Astrocyte (in vitro differentiated cells and primary cell): ENCODE data around the gene STPG3. TPM values are rescaled to one million over a fixed set of nuclear protein-coding genes. Genes with fewer than 3 reads are reported as not detected.

Experiments used
- DNase-seq: peaks from one replicate; pipeline ENCODE4 v3.0.0-alpha.2; 2010; ENCODE audit warnings: low read depth
- FAIRE-seq: peaks from 2 replicates; lab custom pipeline; 2011; peaks lifted over from hg19 to GRCh38; lab: Jason Lieb, UNC
- H2AFZ ChIP-seq: 2 replicates; pipeline ENCODE4 v1.6.0; 2012; ENCODE audit warnings: low read depth, low read length, inconsistent platforms
- H3K27ac ChIP-seq: 2 replicates; pipeline ENCODE4 v1.5.1; 2011; ENCODE audit warnings: low read depth, low read length, inconsistent platforms
- H3K27me3 ChIP-seq: 2 replicates; pipeline ENCODE4 v1.6.0; 2011; ENCODE audit warnings: low read length, inconsistent platforms; ENCODE audit not compliant: insufficient read depth
- H3K36me3 ChIP-seq: 2 replicates; pipeline ENCODE4 v1.5.1; 2011; ENCODE audit warnings: low read length, inconsistent platforms; ENCODE audit not compliant: insufficient read depth
- H3K4me1 ChIP-seq: 2 replicates; pipeline ENCODE4 v1.5.1; 2011; ENCODE audit warnings: low read length, inconsistent platforms; ENCODE audit not compliant: insufficient read depth
- H3K4me2 ChIP-seq: 2 replicates; pipeline ENCODE4 v1.6.0; 2012; ENCODE audit warnings: low read length, inconsistent platforms
- H3K4me3 ChIP-seq: 2 replicates; pipeline ENCODE4 v1.5.1; 2011; ENCODE audit warnings: low read depth, mild to moderate bottlenecking, low read length, inconsistent platforms; ENCODE audit not compliant: insufficient read depth
- H3K79me2 ChIP-seq: 2 replicates; pipeline ENCODE4 v1.6.0; 2012; ENCODE audit warnings: mild to moderate bottlenecking, low read length, inconsistent platforms; ENCODE audit not compliant: insufficient read depth
- H3K9ac ChIP-seq: 2 replicates; pipeline ENCODE4 v1.6.0; 2012; ENCODE audit warnings: mild to moderate bottlenecking, low read length, inconsistent platforms
- H3K9me3 ChIP-seq: 2 replicates; pipeline ENCODE4 v1.5.1; 2012; ENCODE audit warnings: low read depth, mild to moderate bottlenecking, low read length, inconsistent platforms; ENCODE audit not compliant: insufficient read depth
- H4K20me1 ChIP-seq: 2 replicates; pipeline ENCODE4 v1.6.0; 2012; ENCODE audit warnings: low read length, inconsistent platforms; ENCODE audit not compliant: insufficient read depth
- H3K27ac Mint-ChIP-seq: one replicate; pipeline ENCODE4 v1.8.0; 2021; ENCODE audit warnings: mild to moderate bottlenecking, mixed read lengths; ENCODE audit not compliant: unreplicated experiment
- H3K27me3 Mint-ChIP-seq: one replicate; pipeline ENCODE4 v1.8.0; 2021; ENCODE audit warnings: low read depth, mixed read lengths; ENCODE audit not compliant: unreplicated experiment
- H3K36me3 Mint-ChIP-seq: one replicate; pipeline ENCODE4 v1.8.0; 2021; ENCODE audit warnings: low read depth, mixed read lengths; ENCODE audit not compliant: unreplicated experiment
- H3K4me1 Mint-ChIP-seq: one replicate; pipeline ENCODE4 v1.8.0; 2021; ENCODE audit warnings: low read depth, mixed read lengths; ENCODE audit not compliant: unreplicated experiment
- H3K4me3 Mint-ChIP-seq: one replicate; pipeline ENCODE4 v1.8.0; 2021; ENCODE audit warnings: mild to moderate bottlenecking, moderate library complexity, mixed read lengths; ENCODE audit not compliant: unreplicated experiment
- H3K9me3 Mint-ChIP-seq: one replicate; pipeline ENCODE4 v1.8.0; 2021; ENCODE audit warnings: mild to moderate bottlenecking, mixed read lengths; ENCODE audit not compliant: unreplicated experiment
- CTCF ChIP-seq: IDR thresholded peaks from 2 replicates; pipeline ENCODE4 v1.5.1; 2011; ENCODE audit warnings: low read depth, mild to moderate bottlenecking, inconsistent platforms, low read length, moderate library complexity; ENCODE audit not compliant: insufficient read depth
- EZH2 ChIP-seq: IDR thresholded peaks from 2 replicates; pipeline ENCODE4 v1.6.1; 2012; ENCODE audit warnings: mild to moderate bottlenecking, low read length, inconsistent platforms; ENCODE audit not compliant: insufficient read depth
- total RNA-seq: library from RNA; stranded (reverse); gene quantifications from 2 replicates; pipeline ENCODE4 v1.2.1, GENCODE V29; 2021

STPG3 gene
- total RNA-seq, 1 donor from 2014 or later = not detected

- Histone ChIP-seq H3K27me3 (no peaks in the 10 kb centered on the region), H3K27ac (peak overlapping the region; percentile 50), H3K4me1 (peaks cover 22% of the 10 kb centered on the region), H3K36me3 (peaks cover 4% of the 10 kb centered on the region), H3K4me3 (peak overlapping the region; percentile 97), H3K4me2 (peak overlapping the region; percentile 99), H3K9me3 (no peaks in the 10 kb centered on the region), H2AFZ (peak overlapping the region; percentile 56), H3K79me2 (peaks cover 37% of the 10 kb centered on the region), H4K20me1 (peaks cover 23% of the 10 kb centered on the region), H3K9ac (peak overlapping the region; percentile 88)
- no peak overlapping the region for H3K27ac Mint-ChIP-seq
- H3K36me3 Mint-ChIP-seq = no peaks in the 10 kb centered on the region
- FAIRE-seq (no peak), DNase-seq (no peak)
- TF ChIP-seq EZH2 = no peak
- TF ChIP-seq CTCF = no peak
- H3K9me3 Mint-ChIP-seq = no peaks in the 10 kb centered on the region
- H3K4me3 Mint-ChIP-seq = peak overlapping the region; percentile 90
- H3K4me1 Mint-ChIP-seq = peaks cover 4% of the 10 kb centered on the region
- peaks cover 2% of the 10 kb centered on the region for H3K27me3 Mint-ChIP-seq
Observed at GRCh38 chr9:137255448-137256114, 4.5 kb downstream of the STPG3 start.

- H3K79me2 ChIP-seq = peaks cover 37% of the 10 kb centered on the region
- peak overlapping the region; percentile 97 for H3K4me3 ChIP-seq
- no peak for FAIRE-seq
- H3K27ac ChIP-seq = no peak overlapping the region
- no peaks in the 10 kb centered on the region for H3K36me3 Mint-ChIP-seq
- peaks cover 2% of the 10 kb centered on the region for H3K27me3 Mint-ChIP-seq
- peaks cover 22% of the 10 kb centered on the region for H3K4me1 ChIP-seq
- H4K20me1 ChIP-seq = peaks cover 23% of the 10 kb centered on the region
- peak overlapping the region; percentile 88 for H3K9ac ChIP-seq
- H3K4me3 Mint-ChIP-seq = peak overlapping the region; percentile 90
- H3K4me2 ChIP-seq = peak overlapping the region; percentile 99
- peaks cover 4% of the 10 kb centered on the region for H3K4me1 Mint-ChIP-seq
- H3K27me3 ChIP-seq = no peaks in the 10 kb centered on the region
- H3K9me3 Mint-ChIP-seq = no peaks in the 10 kb centered on the region
- H2AFZ ChIP-seq = no peak overlapping the region
- H3K9me3 ChIP-seq = no peaks in the 10 kb centered on the region
- peak overlapping the region; percentile 53 for H3K27ac Mint-ChIP-seq
- peaks cover 4% of the 10 kb centered on the region for H3K36me3 ChIP-seq
- DNase-seq = no peak
- TF ChIP-seq EZH2 = no peak
- no peak for TF ChIP-seq CTCF
Observed at GRCh38 chr9:137256362-137256761, 5.3 kb downstream of the STPG3 start.

- Histone ChIP-seq H3K79me2 (peaks cover 37% of the 10 kb centered on the region), H3K9ac (peak overlapping the region; percentile 88), H3K36me3 (peaks cover 4% of the 10 kb centered on the region), H3K27me3 (no peaks in the 10 kb centered on the region), H3K4me3 (no peak overlapping the region), H3K4me2 (peak overlapping the region; percentile 99), H2AFZ (no peak overlapping the region), H3K9me3 (no peaks in the 10 kb centered on the region), H4K20me1 (peaks cover 23% of the 10 kb centered on the region), H3K4me1 (peaks cover 22% of the 10 kb centered on the region), H3K27ac (no peak overlapping the region)
- Mint-ChIP-seq H3K27ac (no peak overlapping the region), H3K4me1 (peaks cover 7% of the 10 kb centered on the region), H3K27me3 (peaks cover 2% of the 10 kb centered on the region), H3K4me3 (peak overlapping the region; percentile 90), H3K9me3 (no peaks in the 10 kb centered on the region), H3K36me3 (peaks cover 3% of the 10 kb centered on the region)
- TF ChIP-seq EZH2 (no peak), CTCF (no peak)
- FAIRE-seq (no peak), DNase-seq (no peak)
Observed at GRCh38 chr9:137256856-137257255, 5.8 kb downstream of the STPG3 start.
